Esophagus squamous epithelium (tissue), 5 donors: ENCODE data around the gene AKAP17A. TPM values are rescaled to one million over a fixed set of nuclear protein-coding genes. Genes with fewer than 3 reads are reported as not detected.

Experiments
- DNase-seq: peaks from one replicate; lab custom pipeline; 2025; lab: John Stamatoyannopoulos, UW
- H3K27ac ChIP-seq, 4 donors: fragments of 200-600 bp; sonication (generic); one replicate each; pipeline ENCODE4 v1.5.1; 2016 to 2019; ENCODE audit warnings: mild to moderate bottlenecking in 1 of 4
- H3K27me3 ChIP-seq, 4 donors: fragments of 200-600 bp; sonication (generic); 1 replicate in 3 of 4; 2 replicates in 1 of 4; pipeline versions ENCODE4 v1.5.1 to v1.6.0; 2017 to 2021; ENCODE audit warnings: antibody characterized with exemption in 1 of 4
- H3K36me3 ChIP-seq, 3 donors: fragments of 200-600 bp; sonication (generic); one replicate each; pipeline ENCODE4 v1.5.1; 2016 to 2019
- H3K4me1 ChIP-seq, 3 donors: fragments of 200-600 bp; sonication (generic); one replicate each; pipeline ENCODE4 v1.5.1; 2017 to 2019
- H3K4me3 ChIP-seq, 4 donors: fragments of 200-600 bp; sonication (generic); 1 replicate in 3 of 4; 2 replicates in 1 of 4; pipeline ENCODE4 v1.5.1; 2016 to 2019; ENCODE audit warnings: mild to moderate bottlenecking in 2 of 4, moderate library complexity in 1 of 4
- H3K9me3 ChIP-seq, 3 donors: fragments of 200-600 bp; sonication (generic); one replicate each; pipeline ENCODE4 v1.5.1; 2016 to 2019
- CTCF ChIP-seq, 6 experiments: fragments of 450-650 bp in 4 of 6; fragments of 200-600 bp in 2 of 6; sonication (generic) in 2 of 6; IDR thresholded peaks; one replicate each; pipeline ENCODE4 v1.5.1; 2016 to 2019; ENCODE audit warnings: antibody characterized with exemption in 6 of 6, mild to moderate bottlenecking in 4 of 6, moderate library complexity in 4 of 6
- POLR2A ChIP-seq, 4 donors: fragments of 450-650 bp; IDR thresholded peaks; one replicate each; pipeline ENCODE4 v1.6.1; 2017; ENCODE audit warnings: antibody characterized with exemption in 4 of 4, mild to moderate bottlenecking in 4 of 4, moderate library complexity in 3 of 4
- WGBS, 2 donors: methylation state at CpG; one replicate each; pipeline ENCODE4 v1.1.5; 2018; 5-methylcytosine and 5-hydroxymethylcytosine counted together
- intact Hi-C: fragments of 100-400 bp; cut with DNase I; formaldehyde crosslinking; loops from one replicate; pipeline ENCODE4 v1.15.0; 2022
- total RNA-seq, 4 donors: library from RNA; depleted of rRNA; stranded (reverse); fragments of >200 nt; gene quantifications; one replicate each; pipeline ENCODE4 v1.1.0, GENCODE V29; 2016
- donor health status: DM: yes; HTN: yes; CAD: no.

The AKAP17A gene
- total RNA-seq, 4 donors from 2014 or later, result 16.2 to 38.7 (median 30.6) TPM

DNA sequence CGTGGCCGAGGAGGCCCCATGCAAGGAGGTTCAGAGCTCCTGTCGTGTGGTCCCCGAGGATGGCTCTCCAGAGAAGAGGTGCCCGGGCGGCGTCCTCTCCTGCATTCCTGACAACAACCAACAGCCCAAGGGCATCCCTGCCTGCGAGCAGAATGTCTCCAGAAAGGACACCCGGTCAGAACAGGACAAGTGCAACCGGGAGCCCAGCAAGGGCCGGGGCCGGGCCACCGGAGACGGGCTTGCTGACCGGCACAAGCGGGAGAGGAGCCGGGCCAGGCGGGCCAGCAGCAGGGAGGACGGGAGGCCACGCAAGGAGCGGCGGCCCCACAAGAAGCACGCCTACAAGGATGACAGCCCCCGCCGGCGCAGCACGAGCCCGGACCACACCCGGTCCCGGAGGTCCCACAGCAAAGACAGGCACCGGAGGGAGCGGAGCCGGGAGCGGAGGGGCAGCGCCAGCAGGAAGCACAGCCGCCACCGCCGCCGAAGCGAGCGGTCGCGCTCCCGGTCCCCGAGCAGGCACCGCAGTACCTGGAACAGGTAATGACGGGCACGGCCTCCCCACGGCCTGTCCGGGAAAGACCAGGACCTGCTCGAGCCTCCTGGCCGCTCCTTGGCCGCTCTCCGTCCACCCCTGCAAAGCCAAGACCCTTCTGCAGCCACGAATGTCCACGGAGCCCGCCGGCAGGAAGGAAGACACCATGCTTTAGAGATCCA is 9.8 kb downstream of the AKAP17A start:
- DNase-seq, result no peak
- 88 to 93% methylated on average over 4 to 23 of the region's 58 CpGs for WGBS, 2 donors

GRCh38 chrX:1601768-1602085 is 10.3 kb downstream of the AKAP17A start:
- Histone ChIP-seq H3K36me3 (peaks cover 44 to 86% (median 57%) of the 10 kb centered on the region in 3 donors), H3K4me3 (no peak overlapping the region), H3K27ac (no peak overlapping the region), H3K9me3 (peaks cover 0 to 13% (median 0%) of the 10 kb centered on the region in 3 donors), H3K27me3 (no peaks in the 10 kb centered on the region), H3K4me1 (peaks cover 0 to 10% (median 0%) of the 10 kb centered on the region in 3 donors)
- 96 to 100% methylated on average over 5 to 10 of the region's 15 CpGs for WGBS, 2 donors
- intact Hi-C loops, result no loop called here
- TF ChIP-seq POLR2A (IDR thresholded peaks at IDR 0.05), result no peak
- TF ChIP-seq CTCF (IDR thresholded peaks at IDR 0.05), result no peak
- no peak for DNase-seq

More for the DNA sequence above, 9.8 kb downstream of the AKAP17A start:
- Histone ChIP-seq H3K4me3 (no peak overlapping the region), H3K27me3 (no peaks in the 10 kb centered on the region), H3K9me3 (peaks cover 0 to 13% (median 0%) of the 10 kb centered on the region in 3 donors), H3K27ac (no peak overlapping the region), H3K36me3 (peaks cover 45 to 84% (median 58%) of the 10 kb centered on the region in 3 donors), H3K4me1 (peaks cover 0 to 10% (median 0%) of the 10 kb centered on the region in 3 donors)
- no peak for TF ChIP-seq POLR2A (IDR thresholded peaks at IDR 0.05)
- TF ChIP-seq CTCF (IDR thresholded peaks at IDR 0.05), result no peak
- intact Hi-C loops, result no loop called here

GRCh38 chrX:1602299-1602698 is 10.9 kb downstream of the AKAP17A start:
- TF ChIP-seq CTCF (IDR thresholded peaks at IDR 0.05) (no peak), POLR2A (IDR thresholded peaks at IDR 0.05) (no peak)
- Histone ChIP-seq H3K27ac (no peak overlapping the region), H3K4me3 (no peak overlapping the region), H3K27me3 (no peaks in the 10 kb centered on the region), H3K4me1 (peaks cover 0 to 10% (median 0%) of the 10 kb centered on the region in 3 donors), H3K36me3 (peaks cover 38 to 81% (median 52%) of the 10 kb centered on the region in 3 donors), H3K9me3 (peaks cover 0 to 13% (median 0%) of the 10 kb centered on the region in 3 donors)
- 92 to 96% methylated on average over 12 of the region's 12 CpGs for WGBS, 2 donors
- no peak for DNase-seq
- intact Hi-C loops, result no loop called here

DNA sequence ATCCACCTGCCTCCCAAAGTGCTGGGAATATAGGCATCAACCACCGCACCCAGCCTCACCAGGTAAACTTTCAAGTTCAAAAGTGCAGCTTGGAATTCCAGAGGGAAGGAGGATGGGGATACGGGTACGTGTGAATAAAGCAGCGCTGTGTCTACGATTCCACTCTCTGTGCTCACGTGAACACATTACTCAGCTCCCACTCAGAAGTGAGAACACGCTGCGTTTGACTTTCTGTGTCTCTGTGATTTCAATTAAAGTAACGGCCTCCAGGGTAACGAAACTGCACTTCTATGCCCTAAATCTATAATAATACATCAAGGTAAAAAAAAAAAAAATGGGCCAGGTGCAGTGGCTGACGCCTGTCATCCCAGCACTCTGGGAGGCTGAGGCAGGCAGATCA is 15.1 kb downstream of the AKAP17A start:
- Histone ChIP-seq H3K4me1 (no peaks in the 10 kb centered on the region), H3K27ac (no peak overlapping the region), H3K4me3 (no peak overlapping the region), H3K27me3 (no peaks in the 10 kb centered on the region), H3K36me3 (peaks cover 10 to 39% (median 11%) of the 10 kb centered on the region in 3 donors), H3K9me3 (peaks cover 0 to 8% (median 0%) of the 10 kb centered on the region in 3 donors)
- DNase-seq, result no peak
- no peak for TF ChIP-seq CTCF (IDR thresholded peaks at IDR 0.05)
- WGBS, 2 donors, result 90 to 95% methylated on average over 11 of the region's 11 CpGs
- intact Hi-C loops, result no loop called here

- H3K9me3 ChIP-seq, result no peaks in the 10 kb centered on the region
- no peaks in the 10 kb centered on the region for H3K27me3 ChIP-seq
- no peak for DNase-seq
- peaks cover 0 to 14% (median 0%) of the 10 kb centered on the region in 3 donors for H3K36me3 ChIP-seq
- 80 to 82% methylated on average over 9 to 10 of the region's 11 CpGs for WGBS, 2 donors
- no peak overlapping the region for H3K27ac ChIP-seq
- intact Hi-C loops, result no loop called here
- no peak overlapping the region for H3K4me3 ChIP-seq
- H3K4me1 ChIP-seq, result no peaks in the 10 kb centered on the region
- TF ChIP-seq POLR2A (IDR thresholded peaks at IDR 0.05) (no peak), CTCF (IDR thresholded peaks at IDR 0.05) (no peak)
These were observed 17.9 kb downstream of the AKAP17A start for GRCh38 chrX:1609311-1609710.
